Measurements from ENCODE around the gene SMIM38.
A peak's percentile ranks its signal among the peaks of the same experiment; 100 is the strongest.

Gene SMIM38

GRCh38 chr11:69155302-69156234 lies at the start of gene SMIM38:
Gene SMIM38, plus strand, starts transcription at chr11:69155935. Its CDS starts 1,912 bp downstream, at chr11:69157847.
- no peak for DNase-seq

GRCh38 chr11:69106031-69106811 lies 49.5 kb upstream of the SMIM38 start:
- DNase-seq, result no peak

GRCh38 chr11:69107413-69107812 lies 48.3 kb upstream of the SMIM38 start:
- DNase-seq, result no peak

GRCh38 chr11:69108030-69108429 lies 47.7 kb upstream of the SMIM38 start:
- DNase-seq, result no peak

GRCh38 chr11:69108559-69108958 lies 47.2 kb upstream of the SMIM38 start:
- DNase-seq, result no peak

- DNase-seq, result no peak
Observed at GRCh38 chr11:69109101-69109500, 46.6 kb upstream of the SMIM38 start.

- no peak for DNase-seq
Observed at GRCh38 chr11:69110451-69110850, 45.3 kb upstream of the SMIM38 start.

GRCh38 chr11:69111624-69112542 lies 43.9 kb upstream of the SMIM38 start:
- no peak for DNase-seq

GRCh38 chr11:69113226-69113625 lies 42.5 kb upstream of the SMIM38 start:
- no peak for DNase-seq

GRCh38 chr11:69113646-69114340 lies 41.9 kb upstream of the SMIM38 start:
- no peak for DNase-seq

- no peak for DNase-seq
Observed at GRCh38 chr11:69114362-69114761, 41.4 kb upstream of the SMIM38 start.

GRCh38 chr11:69114811-69115523 lies 40.8 kb upstream of the SMIM38 start:
- DNase-seq, result no peak

- DNase-seq, result no peak
Observed at GRCh38 chr11:69115586-69116560, 39.9 kb upstream of the SMIM38 start.

GRCh38 chr11:69116671-69117070 lies 39.1 kb upstream of the SMIM38 start:
- DNase-seq, result no peak

GRCh38 chr11:69119190-69119589 lies 36.5 kb upstream of the SMIM38 start:
- DNase-seq, result no peak

GRCh38 chr11:69120096-69120875 lies 35.4 kb upstream of the SMIM38 start:
- DNase-seq, result no peak

GRCh38 chr11:69121021-69121420 lies 34.7 kb upstream of the SMIM38 start:
- peak; percentile 13 for DNase-seq

GRCh38 chr11:69121621-69122325 lies 34.0 kb upstream of the SMIM38 start:
- no peak for DNase-seq

- no peak for DNase-seq
Observed at GRCh38 chr11:69122326-69122629, 33.5 kb upstream of the SMIM38 start.

All from CD4-positive, alpha-beta T cell treated with Interleukin-6 for 4 hours (primary cell).